GM23338 (cell line): ENCODE results near the gene TP53I13. TPM values are rescaled to one million over a fixed set of nuclear protein-coding genes. Genes with fewer than 3 reads are reported as not detected.

Experiments
- ATAC-seq: fragments of 200-7000 bp; cut with Tn5 transposase; 3 replicates; pipeline ENCODE4 v1.9.1; 2020
- DNase-seq: peaks from one replicate; pipeline ENCODE4 v3.0.0-alpha.2; 2015; ENCODE audit warnings: low spot score
- H2AFZ ChIP-seq: fragments of 200-600 bp; sonication (generic); 2 replicates; pipeline ENCODE4 v1.8.0; 2016; ENCODE audit warnings: antibody characterized with exemption, mild to moderate bottlenecking, moderate library complexity
- H3F3A ChIP-seq: fragments of 200-600 bp; sonication (generic); replicated peaks from 2 replicates; pipeline ENCODE4 v1.8.0; 2017; ENCODE audit warnings: antibody characterized with exemption, mixed run types, low read depth
- H3K27ac ChIP-seq: fragments of 200-600 bp; sonication (generic); 2 replicates; pipeline ENCODE4 v1.6.1; 2016; ENCODE audit warnings: low read depth
- H3K27me3 ChIP-seq: fragments of 200-600 bp; sonication (generic); 2 replicates; pipeline ENCODE4 v1.8.0; 2016; ENCODE audit warnings: mild to moderate bottlenecking, mixed run types, moderate library complexity; ENCODE audit not compliant: insufficient read depth
- H3K36me3 ChIP-seq: fragments of 200-600 bp; sonication (generic); 2 replicates; pipeline ENCODE4 v1.8.0; 2016; ENCODE audit warnings: mild to moderate bottlenecking; ENCODE audit not compliant: insufficient read depth
- H3K4me1 ChIP-seq: fragments of 200-600 bp; sonication (generic); 2 replicates; pipeline ENCODE4 v1.8.0; 2016; ENCODE audit warnings: mild to moderate bottlenecking, moderate library complexity; ENCODE audit not compliant: insufficient read depth
- H3K4me2 ChIP-seq: fragments of 200-600 bp; sonication (generic); 2 replicates; pipeline ENCODE4 v1.7.1; 2017; ENCODE audit warnings: mixed run types
- H3K4me3 ChIP-seq: fragments of 200-600 bp; sonication (generic); 2 replicates; pipeline ENCODE4 v1.6.1; 2016; ENCODE audit warnings: mixed run types
- H3K79me2 ChIP-seq: fragments of 200-600 bp; sonication (generic); replicated peaks from 2 replicates; pipeline ENCODE4 v1.8.0; 2017; ENCODE audit warnings: mild to moderate bottlenecking; ENCODE audit not compliant: insufficient read depth
- H3K9me2 ChIP-seq: fragments of 200-600 bp; sonication (generic); 2 replicates; pipeline ENCODE4 v1.8.0; 2017; ENCODE audit not compliant: insufficient read depth
- H4K20me1 ChIP-seq: fragments of 200-600 bp; sonication (generic); replicated peaks from 2 replicates; pipeline ENCODE4 v1.8.0; 2017; ENCODE audit warnings: mild to moderate bottlenecking; ENCODE audit not compliant: insufficient read depth
- H3K27ac Mint-ChIP-seq: 2 replicates; pipeline ENCODE4 v1.8.0; 2020; ENCODE audit warnings: inconsistent platforms, mild to moderate bottlenecking, moderate library complexity, mixed read lengths
- H3K27me3 Mint-ChIP-seq: 3 replicates; pipeline ENCODE4 v1.8.0; 2022; ENCODE audit warnings: low read depth, mild to moderate bottlenecking, moderate library complexity, mixed read lengths, inconsistent platforms; ENCODE audit not compliant: insufficient read depth, poor library complexity
- H3K36me3 Mint-ChIP-seq: 3 replicates; pipeline ENCODE4 v1.8.0; 2021; ENCODE audit warnings: low read depth, mild to moderate bottlenecking, inconsistent platforms, moderate library complexity, mixed read lengths
- H3K4me1 Mint-ChIP-seq: 3 replicates; pipeline ENCODE4 v1.8.0; 2020; ENCODE audit warnings: mild to moderate bottlenecking, inconsistent platforms, mixed read lengths
- H3K4me3 Mint-ChIP-seq: 3 replicates; pipeline ENCODE4 v1.8.0; 2021; ENCODE audit warnings: moderate library complexity, mild to moderate bottlenecking, inconsistent platforms, mixed read lengths
- H3K9me3 Mint-ChIP-seq: 3 replicates; pipeline ENCODE4 v1.8.0; 2020; ENCODE audit warnings: moderate library complexity, mild to moderate bottlenecking, inconsistent platforms, mixed read lengths
- CREB1 ChIP-seq: fragments of 250-450 bp; sonication (Bioruptor Pico); IDR thresholded peaks from 2 replicates; pipeline ENCODE4 v1.5.0; 2020; ENCODE audit warnings: low read depth, mild to moderate bottlenecking, moderate library complexity
- CTCF ChIP-seq, 2 experiments: fragments of 200-600 bp in 1 of 2; sonication (generic) in 1 of 2; conservative IDR thresholded peaks; 2 replicates each; pipeline versions ENCODE4 v1.5.1 to v1.6.1; 2016 to 2017; ENCODE audit warnings: antibody characterized with exemption in 2 of 2, low read depth in 2 of 2, mild to moderate bottlenecking in 2 of 2, moderate library complexity in 1 of 2
- ETS1 ChIP-seq: IDR thresholded peaks from 2 replicates; pipeline ENCODE4 v1.6.1; 2016; ENCODE audit warnings: antibody characterized with exemption
- EZH2 ChIP-seq: fragments of 200-600 bp; sonication (generic); IDR thresholded peaks from one replicate; pipeline ENCODE4 v1.8.0; 2017; ENCODE audit warnings: antibody characterized with exemption, mild to moderate bottlenecking, low read depth; ENCODE audit not compliant: unreplicated experiment
- EZH2phosphoT487 ChIP-seq: fragments of 200-600 bp; sonication (generic); IDR thresholded peaks from one replicate; pipeline ENCODE4 v1.8.1; 2018; ENCODE audit warnings: antibody characterized with exemption; ENCODE audit not compliant: unreplicated experiment
- JUNB ChIP-seq: IDR thresholded peaks from one replicate; pipeline ENCODE4 v1.6.1; 2016; ENCODE audit warnings: antibody characterized with exemption; ENCODE audit not compliant: unreplicated experiment
- NANOG ChIP-seq: IDR thresholded peaks from 2 replicates; pipeline ENCODE4 v1.6.1; 2016; ENCODE audit warnings: antibody characterized with exemption, borderline replicate concordance
- POLR2AphosphoS5 ChIP-seq: IDR thresholded peaks from 2 replicates; pipeline ENCODE4 v1.6.1; 2016; ENCODE audit warnings: antibody characterized with exemption, low read depth
- REST ChIP-seq: IDR thresholded peaks from one replicate; pipeline ENCODE4 v1.6.1; 2018; ENCODE audit warnings: antibody characterized with exemption; ENCODE audit not compliant: unreplicated experiment
- STAT1 ChIP-seq: IDR thresholded peaks from one replicate; pipeline ENCODE4 v1.6.1; 2016; ENCODE audit warnings: antibody characterized with exemption; ENCODE audit not compliant: unreplicated experiment
- ZNF114 ChIP-seq: fragments of 250-450 bp; sonication (Bioruptor Pico); IDR thresholded peaks from 2 replicates; pipeline ENCODE4 v1.5.0; 2020; ENCODE audit warnings: mild to moderate bottlenecking, moderate library complexity
- ZNF331 ChIP-seq: fragments of 250-450 bp; sonication (Bioruptor Pico); IDR thresholded peaks from 2 replicates; pipeline ENCODE4 v1.5.0; 2020; ENCODE audit warnings: low read depth, mild to moderate bottlenecking, moderate library complexity
- ZNF462 ChIP-seq: fragments of 250-450 bp; sonication (Bioruptor Pico); IDR thresholded peaks from 2 replicates; pipeline ENCODE4 v1.5.0; 2020; ENCODE audit warnings: mild to moderate bottlenecking, moderate library complexity
- polyA plus RNA-seq: library from polyadenylated mRNA; unstranded; fragments of >200 nt; fragmentation: Nextera tagmentation; extraction: Ambion mirVana; gene quantifications from 2 replicates; pipeline ENCODE4 v1.2.1, GENCODE V29; 2016
- total RNA-seq: library from RNA; depleted of rRNA; stranded (reverse); fragments of >200 nt; shearing (Covaris generic); gene quantifications from 2 replicates; pipeline ENCODE4 v1.2.3, GENCODE V29; 2014

TP53I13 gene
- total and polyA plus RNA-seq, 2 experiments from 2014 or later = 21.0 to 38.9 TPM

GRCh38 chr17:29586676-29587469, 18.4 kb downstream of the TP53I13 start:
- peaks cover 27% of the 10 kb centered on the region for H3K27me3 Mint-ChIP-seq
- Histone ChIP-seq H3K27ac (no peak overlapping the region), H2AFZ (no peak overlapping the region), H3K4me3 (no peak overlapping the region), H3K9me2 (no peaks in the 10 kb centered on the region), H3K36me3 (no peaks in the 10 kb centered on the region), H3K79me2 (peaks cover 44% of the 10 kb centered on the region), H3K27me3 (peaks cover 12% of the 10 kb centered on the region), H3F3A (peaks cover 9% of the 10 kb centered on the region; the same call in 1 of the 2 replicates), H3K4me2 (0 out of 2 replicates have a peak overlapping the region, but pooled peaks have one; percentile 99), H3K4me1 (peaks cover 36% of the 10 kb centered on the region), H4K20me1 (peaks cover 17% of the 10 kb centered on the region)
- DNase-seq (no peak), ATAC-seq (no peak)
- H3K27ac Mint-ChIP-seq = no peak overlapping the region
- TF ChIP-seq ZNF114 (CRISPR knock-in tag) = no peak
- TF ChIP-seq STAT1 = no peak
- no peak for TF ChIP-seq NANOG
- TF ChIP-seq CTCF (conservative IDR thresholded peaks at IDR 0.05; ENCODE audit: low read depth in 2 of 2) = no peak
- no peak for TF ChIP-seq POLR2AphosphoS5
- TF ChIP-seq JUNB = no peak
- TF ChIP-seq ZNF462 (CRISPR knock-in tag) = no peak
- TF ChIP-seq REST = no peak
- TF ChIP-seq EZH2phosphoT487 = no peak
- no peak for TF ChIP-seq ETS1
- TF ChIP-seq EZH2 = no peak
- no peak for TF ChIP-seq CREB1 (CRISPR knock-in tag)
- no peak for TF ChIP-seq ZNF331 (CRISPR knock-in tag)
- H3K9me3 Mint-ChIP-seq = no peaks in the 10 kb centered on the region
- H3K4me1 Mint-ChIP-seq = peaks cover 45% of the 10 kb centered on the region
- no peak overlapping the region; the same call in 2 of the 3 replicates for H3K4me3 Mint-ChIP-seq
- peaks cover 18% of the 10 kb centered on the region for H3K36me3 Mint-ChIP-seq
